HCT116 (cell line): ENCODE results near the gene XPA.
"Not testable (repeated sequence)": the region's sequence is repeated elsewhere in the genome, so short reads cannot be mapped to it uniquely, and the experiment has no call there.

Experiments used
- ATF3 ChIP-seq: IDR thresholded peaks from 2 replicates; pipeline ENCODE4 v1.6.1; 2012
- CTCF ChIP-seq, 3 experiments: fragments of 200-600 bp in 1 of 3; sonication (generic) in 1 of 3; IDR thresholded peaks in 2 of 3; conservative IDR thresholded peaks in 1 of 3; 2 replicates each; pipeline ENCODE4 v1.5.1; 2012 to 2017; ENCODE audit warnings: low read depth in 2 of 3, low read length in 2 of 3, antibody characterized with exemption in 1 of 3, borderline replicate concordance in 1 of 3, control low read depth in 1 of 3, mild to moderate bottlenecking in 1 of 3, mixed read lengths in 1 of 3, mixed run types in 1 of 3, moderate library complexity in 1 of 3; ENCODE audit not compliant: insufficient read depth in 1 of 3
- EGR1 ChIP-seq: IDR thresholded peaks from 2 replicates; pipeline ENCODE4 v1.6.1; 2012; ENCODE audit warnings: low read depth
- EZH2 ChIP-seq: fragments of 200-600 bp; sonication (generic); IDR thresholded peaks from 2 replicates; pipeline ENCODE4 v1.6.1; 2017; ENCODE audit warnings: antibody characterized with exemption, mixed run types
- JUND ChIP-seq: IDR thresholded peaks from 2 replicates; pipeline ENCODE4 v1.6.1; 2012
- POLR2A ChIP-seq: IDR thresholded peaks from 2 replicates; pipeline ENCODE4 v1.7.0; 2011; ENCODE audit warnings: borderline replicate concordance; ENCODE audit not compliant: insufficient read depth, insufficient read length; ENCODE audit errors: extremely low read depth
- POLR2AphosphoS5 ChIP-seq: IDR thresholded peaks from 2 replicates; pipeline ENCODE4 v1.6.1; 2011; ENCODE audit warnings: mild to moderate bottlenecking, low read depth, low read length, moderate library complexity
- REST ChIP-seq: IDR thresholded peaks from 2 replicates; pipeline ENCODE4 v1.6.1; 2012; ENCODE audit warnings: low read depth
- SIN3A ChIP-seq: IDR thresholded peaks from 2 replicates; pipeline ENCODE4 v1.6.1; 2012; ENCODE audit warnings: low read depth
- SP1 ChIP-seq: IDR thresholded peaks from 2 replicates; pipeline ENCODE4 v1.6.1; 2012; ENCODE audit warnings: low read depth

DNA sequence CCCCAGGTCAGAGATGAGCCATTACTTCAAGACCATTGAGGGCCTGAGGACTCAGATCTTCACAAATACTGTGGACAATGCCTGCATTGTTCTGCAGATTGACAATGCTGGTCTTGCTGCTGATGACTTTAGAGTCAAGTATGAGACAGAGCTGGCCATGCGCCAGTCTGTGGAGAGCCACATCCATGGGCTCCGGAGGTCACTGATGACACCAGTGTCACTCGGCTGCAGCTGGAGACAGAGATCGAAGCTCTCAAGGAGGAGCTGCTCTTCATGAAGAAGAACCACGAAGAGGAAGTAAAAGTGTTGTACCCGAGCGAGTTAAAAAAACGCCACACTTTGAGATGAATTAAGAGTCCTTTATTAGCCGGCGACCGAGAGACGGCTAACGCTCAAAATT is 2.1 kb upstream of the XPA start:
- not testable (repeated sequence) for TF ChIP-seq CTCF (IDR thresholded peaks at IDR 0.05 in 2 of 3, conservative IDR thresholded peaks at IDR 0.05 in 1 of 3; ENCODE audit: borderline replicate concordance in 1 of 3, insufficient read depth in 1 of 3, low read depth in 2 of 3, low read length in 2 of 3); EZH2; SIN3A; ATF3; REST; SP1; JUND; EGR1; POLR2A; POLR2AphosphoS5
